Thyroid gland (tissue), 4 donors: ENCODE results near the gene ZBED1. TPM values are rescaled to one million over a fixed set of nuclear protein-coding genes. Genes with fewer than 3 reads are reported as not detected.
"Not testable (repeated sequence)": the region's sequence is repeated elsewhere in the genome, so short reads cannot be mapped to it uniquely, and the experiment has no call there.

Experiments
- DNase-seq, 2 donors: peaks; one replicate each; pipeline ENCODE4 v3.0.0-alpha.2; 2019
- H3K27ac ChIP-seq, 3 donors: fragments of 200-600 bp; sonication (generic); 1 replicate in 2 of 3; 2 replicates in 1 of 3; pipeline ENCODE4 v1.5.1; 2016 to 2019; ENCODE audit warnings: mild to moderate bottlenecking in 1 of 3, moderate library complexity in 1 of 3
- H3K27me3 ChIP-seq: fragments of 200-600 bp; sonication (generic); one replicate; pipeline ENCODE4 v1.5.1; 2019
- H3K36me3 ChIP-seq, 2 donors: fragments of 200-600 bp; sonication (generic); one replicate each; pipeline ENCODE4 v1.5.1; 2016 to 2019
- H3K4me1 ChIP-seq, 2 donors: fragments of 200-600 bp; sonication (generic); one replicate each; pipeline ENCODE4 v1.5.1; 2017 to 2019
- H3K4me3 ChIP-seq, 3 donors: fragments of 200-600 bp; sonication (generic); replicated peaks in 1 of 3; 1 replicate in 2 of 3; 2 replicates in 1 of 3; pipeline ENCODE4 v1.5.1; 2016; ENCODE audit warnings: mild to moderate bottlenecking in 1 of 3
- H3K9me3 ChIP-seq: fragments of 200-600 bp; sonication (generic); one replicate; pipeline ENCODE4 v1.5.1; 2017
- CTCF ChIP-seq, 6 experiments: fragments of 200-600 bp in 3 of 6; fragments of 450-650 bp in 3 of 6; sonication (generic) in 3 of 6; IDR thresholded peaks; one replicate each; pipeline ENCODE4 v1.5.1; 2016 to 2019; ENCODE audit warnings: antibody characterized with exemption in 6 of 6, mild to moderate bottlenecking in 2 of 6, inconsistent platforms in 1 of 6, moderate library complexity in 1 of 6
- POLR2A ChIP-seq, 2 donors: fragments of 450-650 bp; IDR thresholded peaks; one replicate each; pipeline ENCODE4 v1.6.1; 2017; ENCODE audit warnings: antibody characterized with exemption in 2 of 2, mild to moderate bottlenecking in 2 of 2, moderate library complexity in 1 of 2
- WGBS, 2 donors: methylation state at CpG; one replicate each; pipeline ENCODE4 v1.1.5; 2017; 5-methylcytosine and 5-hydroxymethylcytosine counted together
- intact Hi-C: fragments of 100-400 bp; cut with DNase I; formaldehyde crosslinking; loops from one replicate; pipeline ENCODE4 v1.15.1; 2023
- total RNA-seq, 4 donors: library from RNA; depleted of rRNA; stranded (reverse); fragments of >200 nt; gene quantifications; one replicate each; pipeline ENCODE4 v1.2.3, GENCODE V29; 2016

ZBED1 gene
- total RNA-seq, 4 donors from 2014 or later = 32.4 to 48.6 (median 45.2) TPM

GRCh38 chrX:2511326-2511725 is 10.6 kb upstream of the ZBED1 start:
- no peaks in the 10 kb centered on the region for H3K9me3 ChIP-seq
- H3K27ac ChIP-seq = no peak overlapping the region
- intact Hi-C loops = no loop called here
- no peak for DNase-seq
- H3K27me3 ChIP-seq = no peaks in the 10 kb centered on the region
- TF ChIP-seq POLR2A (IDR thresholded peaks at IDR 0.05) (no peak), CTCF (IDR thresholded peaks at IDR 0.05) (no peak)
- H3K4me3 ChIP-seq = no peak overlapping the region
- H3K4me1 ChIP-seq = no peaks in the 10 kb centered on the region
- no peaks in the 10 kb centered on the region for H3K36me3 ChIP-seq
- 90% methylated on average over 6 of the region's 6 CpGs for WGBS, 2 donors

GRCh38 chrX:2508648-2509335 is 8.0 kb upstream of the ZBED1 start:
- no peaks in the 10 kb centered on the region for H3K9me3 ChIP-seq
- no peak overlapping the region for H3K4me3 ChIP-seq
- H3K4me1 ChIP-seq = no peaks in the 10 kb centered on the region
- no peak for TF ChIP-seq POLR2A (IDR thresholded peaks at IDR 0.05)
- no peak for TF ChIP-seq CTCF (IDR thresholded peaks at IDR 0.05)
- H3K27me3 ChIP-seq = no peaks in the 10 kb centered on the region
- intact Hi-C loops = loop anchor here (10.0 kb wide), 1 partner anchor 184 kb away; no protein-coding TSS in a partner anchor
- no peak overlapping the region for H3K27ac ChIP-seq
- no peak for DNase-seq
- no peaks in the 10 kb centered on the region for H3K36me3 ChIP-seq
- 76 to 81% methylated on average over 9 of the region's 9 CpGs for WGBS, 2 donors

- no peak overlapping the region for H3K4me3 ChIP-seq
- intact Hi-C loops = loop anchor here (10.0 kb wide), 1 partner anchor 183 kb away; no protein-coding TSS in a partner anchor
- no peak for TF ChIP-seq CTCF (IDR thresholded peaks at IDR 0.05)
- TF ChIP-seq POLR2A (IDR thresholded peaks at IDR 0.05) = no peak
- DNase-seq = no peak
- WGBS, 2 donors = 76 to 83% methylated on average over 8 of the region's 8 CpGs
- no peak overlapping the region for H3K27ac ChIP-seq
- H3K9me3 ChIP-seq = no peaks in the 10 kb centered on the region
- no peaks in the 10 kb centered on the region for H3K36me3 ChIP-seq
- no peaks in the 10 kb centered on the region for H3K27me3 ChIP-seq
- H3K4me1 ChIP-seq = no peaks in the 10 kb centered on the region
Measured at GRCh38 chrX:2507904-2508627, 7.3 kb upstream of the ZBED1 start.

GRCh38 chrX:2507196-2507595 is 6.4 kb upstream of the ZBED1 start:
- DNase-seq = no peak
- Histone ChIP-seq H3K4me3 (no peak overlapping the region), H3K4me1 (no peaks in the 10 kb centered on the region), H3K27me3 (no peaks in the 10 kb centered on the region), H3K27ac (no peak overlapping the region), H3K36me3 (no peaks in the 10 kb centered on the region), H3K9me3 (no peaks in the 10 kb centered on the region)
- no peak for TF ChIP-seq CTCF (IDR thresholded peaks at IDR 0.05)
- TF ChIP-seq POLR2A (IDR thresholded peaks at IDR 0.05) = no peak
- intact Hi-C loops = loop anchor here (10.0 kb wide), 1 partner anchor 182 kb away; no protein-coding TSS in a partner anchor
- 91 to 93% methylated on average over 3 of the region's 3 CpGs for whole genome bisulfite sequencing, 2 donors

- 88 to 93% methylated on average over 8 of the region's 8 CpGs for WGBS, 2 donors
- not testable (repeated sequence) for H3K4me1 ChIP-seq, H3K27ac ChIP-seq, DNase-seq, H3K4me3 ChIP-seq, H3K27me3 ChIP-seq, H3K9me3 ChIP-seq, H3K36me3 ChIP-seq
- intact Hi-C loops = loop anchor here (10.0 kb wide), 1 partner anchor 181 kb away; no protein-coding TSS in a partner anchor
Measured at GRCh38 chrX:2505341-2505740, 4.6 kb upstream of the ZBED1 start.
